Rectal smooth muscle tissue (tissue), 1 donor: ENCODE data around the gene LRP1.
"Not testable (repeated sequence)": the region's sequence is repeated elsewhere in the genome, so short reads cannot be mapped to it uniquely, and the experiment has no call there.

ENCODE experiments used
- H3K27ac ChIP-seq: one replicate; pipeline ENCODE4 v1.7.0; 2013; ENCODE audit warnings: low read depth, low read length, inconsistent platforms
- H3K27me3 ChIP-seq: one replicate; pipeline ENCODE4 v1.7.0; 2013; ENCODE audit warnings: low read length; ENCODE audit not compliant: control insufficient read depth, insufficient read depth
- H3K36me3 ChIP-seq: one replicate; pipeline ENCODE4 v1.7.0; 2013; ENCODE audit warnings: low read length; ENCODE audit not compliant: control insufficient read depth, insufficient read depth
- H3K4me1 ChIP-seq: one replicate; pipeline ENCODE4 v1.7.0; 2013; ENCODE audit warnings: low read length; ENCODE audit not compliant: control insufficient read depth, insufficient read depth
- H3K4me3 ChIP-seq: one replicate; pipeline ENCODE4 v1.7.0; 2013; ENCODE audit warnings: low read length
- H3K9ac ChIP-seq: one replicate; pipeline ENCODE4 v1.7.0; 2013; ENCODE audit warnings: low read length

LRP1 gene

GRCh38 chr12:57110104-57111030, 17.9 kb upstream of the LRP1 start:
- Histone ChIP-seq H3K27me3 (no peaks in the 10 kb centered on the region), H3K4me1 (peaks cover 16% of the 10 kb centered on the region), H3K27ac (peak overlapping the region; percentile 99), H3K36me3 (peaks cover 13% of the 10 kb centered on the region), H3K9ac (peak overlapping the region; percentile 36), H3K4me3 (peak overlapping the region; percentile 82)

GRCh38 chr12:57111031-57111734, 17.1 kb upstream of the LRP1 start, which contains the start of gene STAT6:
Gene STAT6, minus strand, starts transcription at chr12:57111362. Its CDS starts 3,084 bp downstream, at chr12:57108278.
- Histone ChIP-seq H3K27me3 (no peaks in the 10 kb centered on the region), H3K4me1 (peaks cover 16% of the 10 kb centered on the region), H3K9ac (peak within 1 kb of the TSS; percentile 36), H3K4me3 (peak within 1 kb of the TSS; percentile 82), H3K36me3 (peaks cover 11% of the 10 kb centered on the region), H3K27ac (peak within 1 kb of the TSS; percentile 99)

- Histone ChIP-seq H3K9ac (peak overlapping the region; percentile 36), H3K4me1 (peaks cover 13% of the 10 kb centered on the region), H3K27me3 (no peaks in the 10 kb centered on the region), H3K27ac (peak overlapping the region; percentile 99), H3K36me3 (no peaks in the 10 kb centered on the region), H3K4me3 (peak overlapping the region; percentile 82)
Observed at GRCh38 chr12:57112492-57113294, 15.6 kb upstream of the LRP1 start.

- Histone ChIP-seq H3K4me3 (no peak overlapping the region), H3K27ac (no peak overlapping the region), H3K36me3 (no peaks in the 10 kb centered on the region), H3K4me1 (peaks cover 3% of the 10 kb centered on the region), H3K9ac (no peak overlapping the region), H3K27me3 (no peaks in the 10 kb centered on the region)
Observed at GRCh38 chr12:57116580-57117281, 11.6 kb upstream of the LRP1 start.

GRCh38 chr12:57118711-57119271, 9.5 kb upstream of the LRP1 start:
- Histone ChIP-seq H3K27me3 (no peaks in the 10 kb centered on the region), H3K27ac (no peak overlapping the region), H3K4me3 (no peak overlapping the region), H3K4me1 (no peaks in the 10 kb centered on the region), H3K36me3 (no peaks in the 10 kb centered on the region), H3K9ac (no peak overlapping the region)

GRCh38 chr12:57119294-57120085, 8.8 kb upstream of the LRP1 start:
- Histone ChIP-seq H3K4me3 (no peak overlapping the region), H3K27me3 (no peaks in the 10 kb centered on the region), H3K4me1 (no peaks in the 10 kb centered on the region), H3K36me3 (no peaks in the 10 kb centered on the region), H3K27ac (no peak overlapping the region), H3K9ac (no peak overlapping the region)

- not testable (repeated sequence) for H3K9ac ChIP-seq, H3K4me3 ChIP-seq, H3K27me3 ChIP-seq, H3K27ac ChIP-seq, H3K36me3 ChIP-seq, H3K4me1 ChIP-seq
Observed at GRCh38 chr12:57120718-57121117, 7.6 kb upstream of the LRP1 start.

GRCh38 chr12:57123813-57124212, 4.5 kb upstream of the LRP1 start:
- Histone ChIP-seq H3K4me3 (no peak overlapping the region), H3K36me3 (no peaks in the 10 kb centered on the region), H3K27me3 (no peaks in the 10 kb centered on the region), H3K9ac (no peak overlapping the region), H3K4me1 (no peaks in the 10 kb centered on the region), H3K27ac (no peak overlapping the region)

GRCh38 chr12:57124261-57124877, 3.9 kb upstream of the LRP1 start:
- no peaks in the 10 kb centered on the region for H3K27me3 ChIP-seq
- no peaks in the 10 kb centered on the region for H3K4me1 ChIP-seq
- no peak overlapping the region for H3K4me3 ChIP-seq
- no peaks in the 10 kb centered on the region for H3K36me3 ChIP-seq
- no peak overlapping the region for H3K27ac ChIP-seq
- no peak overlapping the region for H3K9ac ChIP-seq

- Histone ChIP-seq H3K36me3 (no peaks in the 10 kb centered on the region), H3K27ac (no peak overlapping the region)
Observed at GRCh38 chr12:57126061-57126460, 2.2 kb upstream of the LRP1 start.

GRCh38 chr12:57126561-57126960, 1.7 kb upstream of the LRP1 start:
- peak overlapping the region; percentile 94 for H3K27ac ChIP-seq
- H3K4me1 ChIP-seq, result no peaks in the 10 kb centered on the region
- peak overlapping the region; percentile 69 for H3K4me3 ChIP-seq
- H3K27me3 ChIP-seq, result no peaks in the 10 kb centered on the region
- H3K36me3 ChIP-seq, result no peaks in the 10 kb centered on the region
- H3K9ac ChIP-seq, result no peak overlapping the region

More at GRCh38 chr12:57126061-57126460, 2.2 kb upstream of the LRP1 start:
- H3K27me3 ChIP-seq, result no peaks in the 10 kb centered on the region
- no peak overlapping the region for H3K9ac ChIP-seq
- no peaks in the 10 kb centered on the region for H3K4me1 ChIP-seq
- no peak overlapping the region for H3K4me3 ChIP-seq
